ENCODE results near the gene MYG1.

- no peak for TF ChIP-seq POLR2AphosphoS5 (IDR thresholded peaks at IDR 0.05; ENCODE audit: low read depth, low read length)
- TF ChIP-seq, protein P1, sequence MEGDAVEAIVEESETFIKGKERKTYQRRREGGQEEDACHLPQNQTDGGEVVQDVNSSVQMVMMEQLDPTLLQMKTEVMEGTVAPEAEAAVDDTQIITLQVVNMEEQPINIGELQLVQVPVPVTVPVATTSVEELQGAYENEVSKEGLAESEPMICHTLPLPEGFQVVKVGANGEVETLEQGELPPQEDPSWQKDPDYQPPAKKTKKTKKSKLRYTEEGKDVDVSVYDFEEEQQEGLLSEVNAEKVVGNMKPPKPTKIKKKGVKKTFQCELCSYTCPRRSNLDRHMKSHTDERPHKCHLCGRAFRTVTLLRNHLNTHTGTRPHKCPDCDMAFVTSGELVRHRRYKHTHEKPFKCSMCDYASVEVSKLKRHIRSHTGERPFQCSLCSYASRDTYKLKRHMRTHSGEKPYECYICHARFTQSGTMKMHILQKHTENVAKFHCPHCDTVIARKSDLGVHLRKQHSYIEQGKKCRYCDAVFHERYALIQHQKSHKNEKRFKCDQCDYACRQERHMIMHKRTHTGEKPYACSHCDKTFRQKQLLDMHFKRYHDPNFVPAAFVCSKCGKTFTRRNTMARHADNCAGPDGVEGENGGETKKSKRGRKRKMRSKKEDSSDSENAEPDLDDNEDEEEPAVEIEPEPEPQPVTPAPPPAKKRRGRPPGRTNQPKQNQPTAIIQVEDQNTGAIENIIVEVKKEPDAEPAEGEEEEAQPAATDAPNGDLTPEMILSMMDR (IDR thresholded peaks at IDR 0.05 in 2 of 3, conservative IDR thresholded peaks at IDR 0.05 in 1 of 3; ENCODE audit: borderline replicate concordance in 1 of 3, insufficient read depth in 1 of 3, low read depth in 2 of 3, low read length in 2 of 3): no peak
- no peak for TF ChIP-seq POLR2A (IDR thresholded peaks at IDR 0.05; ENCODE audit: borderline replicate concordance, extremely low read depth, insufficient read depth, insufficient read length)
- no peak for TF ChIP-seq ZFX (IDR thresholded peaks at IDR 0.05)
- no peak for TF ChIP-seq JUND (IDR thresholded peaks at IDR 0.05)
- TF ChIP-seq, protein P2, sequence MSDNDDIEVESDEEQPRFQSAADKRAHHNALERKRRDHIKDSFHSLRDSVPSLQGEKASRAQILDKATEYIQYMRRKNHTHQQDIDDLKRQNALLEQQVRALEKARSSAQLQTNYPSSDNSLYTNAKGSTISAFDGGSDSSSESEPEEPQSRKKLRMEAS (IDR thresholded peaks at IDR 0.05): no peak
- TF ChIP-seq TCF7L2 (IDR thresholded peaks at IDR 0.05; ENCODE audit: borderline replicate concordance, extremely low read depth, insufficient read depth, insufficient read length): no peak
- no peak for TF ChIP-seq SP1 (IDR thresholded peaks at IDR 0.05; ENCODE audit: low read depth)
Measured at GRCh38 chr12:53333289-53333688, 33.8 kb downstream of the MYG1 start.
